Activated CD4-positive, alpha-beta memory T cell treated with anti-CD3 and anti-CD28 coated beads, Interleukin-2, amount 10 ng/mL, durations not matched to agents 7 days and 5 days (primary cell): Measurements from ENCODE around the gene FAM72D. TPM values are rescaled to one million over a fixed set of nuclear protein-coding genes. Genes with fewer than 3 reads are reported as not detected.
"Not testable (repeated sequence)": the region's sequence is repeated elsewhere in the genome, so short reads cannot be mapped to it uniquely, and the experiment has no call there.

Experiments
- CTCF ChIA-PET: fragments of 350-600 bp; sonication (Branson Sonifier 250); formaldehyde crosslinking; loops from one replicate; lab custom pipeline; 2021; ENCODE audit warnings: antibody characterized with exemption, inconsistent platforms; lab: Charles Lee
- POLR2A ChIA-PET: fragments of 350-600 bp; sonication (Branson Sonifier 250); formaldehyde crosslinking; loops from one replicate; lab custom pipeline; 2021; ENCODE audit warnings: antibody characterized with exemption; lab: Charles Lee
- DNase-seq: peaks from one replicate; pipeline ENCODE4 v3.0.0-alpha.2; 2020
- H3K27ac Mint-ChIP-seq: one replicate; pipeline ENCODE4 v1.8.0; 2021; ENCODE audit warnings: mild to moderate bottlenecking, mixed read lengths
- H3K27me3 Mint-ChIP-seq: one replicate; pipeline ENCODE4 v1.8.0; 2021; ENCODE audit warnings: mixed read lengths
- H3K36me3 Mint-ChIP-seq: one replicate; pipeline ENCODE4 v1.8.0; 2021; ENCODE audit warnings: low read depth, mixed read lengths
- H3K4me1 Mint-ChIP-seq: one replicate; pipeline ENCODE4 v1.8.0; 2021; ENCODE audit warnings: mixed read lengths
- H3K4me3 Mint-ChIP-seq: one replicate; pipeline ENCODE4 v1.8.0; 2021; ENCODE audit warnings: mild to moderate bottlenecking, mixed read lengths
- H3K9me3 Mint-ChIP-seq: one replicate; pipeline ENCODE4 v1.8.0; 2021; ENCODE audit warnings: mixed read lengths
- total RNA-seq, 2 experiments: library from RNA; stranded (reverse); gene quantifications; one replicate each; pipeline ENCODE4 v1.2.3, GENCODE V29; 2021

Gene FAM72D
- total RNA-seq, result 10 to 100 TPM; 18.2 to 19.6 TPM

- H3K4me3 Mint-ChIP-seq, result peak within 1 kb of the TSS; percentile 56
- H3K4me1 Mint-ChIP-seq, DNase-seq, POLR2A ChIA-PET, H3K9me3 Mint-ChIP-seq, CTCF ChIA-PET, H3K36me3 Mint-ChIP-seq, H3K27me3 Mint-ChIP-seq: not testable (repeated sequence)
- H3K27ac Mint-ChIP-seq, result peak within 1 kb of the TSS; percentile 52
Measured at GRCh38 chr1:145095284-145096057, at the start of gene FAM72D, which contains the start of gene SRGAP2B. FAM72D (plus strand) TSS chr1:145095974; CDS start chr1:145096848, 874 bp downstream. SRGAP2B (minus strand) TSS chr1:145095328; CDS start chr1:145092901, 2,427 bp downstream.

- H3K9me3 Mint-ChIP-seq, H3K27me3 Mint-ChIP-seq, H3K4me3 Mint-ChIP-seq, H3K4me1 Mint-ChIP-seq, H3K36me3 Mint-ChIP-seq, DNase-seq, POLR2A ChIA-PET, H3K27ac Mint-ChIP-seq, CTCF ChIA-PET: not testable (repeated sequence)
Measured at GRCh38 chr1:145047553-145047952, 48.2 kb upstream of the FAM72D start.

GRCh38 chr1:145048181-145048856, 47.5 kb upstream of the FAM72D start:
- H3K4me3 Mint-ChIP-seq, H3K4me1 Mint-ChIP-seq, CTCF ChIA-PET, H3K9me3 Mint-ChIP-seq, DNase-seq, H3K36me3 Mint-ChIP-seq, H3K27me3 Mint-ChIP-seq, H3K27ac Mint-ChIP-seq, POLR2A ChIA-PET: not testable (repeated sequence)

- H3K27me3 Mint-ChIP-seq, CTCF ChIA-PET, H3K9me3 Mint-ChIP-seq, POLR2A ChIA-PET, H3K4me1 Mint-ChIP-seq, DNase-seq, H3K4me3 Mint-ChIP-seq, H3K36me3 Mint-ChIP-seq, H3K27ac Mint-ChIP-seq: not testable (repeated sequence)
Measured at GRCh38 chr1:145052019-145052776, 43.6 kb upstream of the FAM72D start.

GRCh38 chr1:145053428-145053827, 42.3 kb upstream of the FAM72D start:
- H3K4me3 Mint-ChIP-seq, DNase-seq, H3K4me1 Mint-ChIP-seq, POLR2A ChIA-PET, H3K36me3 Mint-ChIP-seq, CTCF ChIA-PET, H3K9me3 Mint-ChIP-seq, H3K27me3 Mint-ChIP-seq, H3K27ac Mint-ChIP-seq: not testable (repeated sequence)

GRCh38 chr1:145055217-145055760, 40.5 kb upstream of the FAM72D start:
- DNase-seq, H3K4me1 Mint-ChIP-seq, POLR2A ChIA-PET, CTCF ChIA-PET, H3K27me3 Mint-ChIP-seq, H3K36me3 Mint-ChIP-seq, H3K9me3 Mint-ChIP-seq, H3K4me3 Mint-ChIP-seq, H3K27ac Mint-ChIP-seq: not testable (repeated sequence)

- CTCF ChIA-PET, H3K36me3 Mint-ChIP-seq, DNase-seq, H3K27ac Mint-ChIP-seq, POLR2A ChIA-PET, H3K27me3 Mint-ChIP-seq, H3K9me3 Mint-ChIP-seq, H3K4me1 Mint-ChIP-seq, H3K4me3 Mint-ChIP-seq: not testable (repeated sequence)
Measured at GRCh38 chr1:145058184-145058583, 37.6 kb upstream of the FAM72D start.

GRCh38 chr1:145063285-145063684, 32.5 kb upstream of the FAM72D start:
- H3K4me1 Mint-ChIP-seq, H3K9me3 Mint-ChIP-seq, CTCF ChIA-PET, POLR2A ChIA-PET, H3K4me3 Mint-ChIP-seq, H3K36me3 Mint-ChIP-seq, DNase-seq, H3K27ac Mint-ChIP-seq, H3K27me3 Mint-ChIP-seq: not testable (repeated sequence)

GRCh38 chr1:145063941-145064648, 31.7 kb upstream of the FAM72D start:
- POLR2A ChIA-PET, H3K36me3 Mint-ChIP-seq, H3K4me1 Mint-ChIP-seq, DNase-seq, H3K4me3 Mint-ChIP-seq, H3K27ac Mint-ChIP-seq, H3K9me3 Mint-ChIP-seq, H3K27me3 Mint-ChIP-seq, CTCF ChIA-PET: not testable (repeated sequence)

- CTCF ChIA-PET, POLR2A ChIA-PET, H3K27me3 Mint-ChIP-seq, H3K27ac Mint-ChIP-seq, H3K4me1 Mint-ChIP-seq, DNase-seq, H3K9me3 Mint-ChIP-seq, H3K4me3 Mint-ChIP-seq, H3K36me3 Mint-ChIP-seq: not testable (repeated sequence)
Measured at GRCh38 chr1:145065194-145065826, 30.5 kb upstream of the FAM72D start.

GRCh38 chr1:145066486-145066885, 29.3 kb upstream of the FAM72D start:
- H3K27me3 Mint-ChIP-seq, H3K36me3 Mint-ChIP-seq, H3K4me1 Mint-ChIP-seq, H3K27ac Mint-ChIP-seq, CTCF ChIA-PET, DNase-seq, H3K9me3 Mint-ChIP-seq, H3K4me3 Mint-ChIP-seq, POLR2A ChIA-PET: not testable (repeated sequence)

- POLR2A ChIA-PET, DNase-seq, H3K27ac Mint-ChIP-seq, H3K4me3 Mint-ChIP-seq, H3K27me3 Mint-ChIP-seq, H3K9me3 Mint-ChIP-seq, H3K36me3 Mint-ChIP-seq, CTCF ChIA-PET, H3K4me1 Mint-ChIP-seq: not testable (repeated sequence)
Measured at GRCh38 chr1:145071569-145071968, 24.2 kb upstream of the FAM72D start.
